Naive thymus-derived CD4-positive, alpha-beta T cell (primary cell): ENCODE results near the gene APC. TPM values are rescaled to one million over a fixed set of nuclear protein-coding genes. Genes with fewer than 3 reads are reported as not detected.
A peak's percentile ranks its signal among the peaks of the same experiment; 100 is the strongest.

Experiments used
- ATAC-seq: fragments of 150-1000 bp; cut with Tn5 transposase; 2 replicates; pipeline ENCODE4 v1.10.0; 2021; ENCODE audit warnings: mild to moderate bottlenecking, moderate library complexity
- CTCF ChIA-PET: fragments of 350-600 bp; sonication (Branson Sonifier 250); formaldehyde crosslinking; loops from one replicate; lab custom pipeline; 2021; ENCODE audit warnings: antibody characterized with exemption; lab: Charles Lee
- POLR2A ChIA-PET: fragments of 350-600 bp; sonication (Branson Sonifier 250); formaldehyde crosslinking; loops from one replicate; lab custom pipeline; 2021; ENCODE audit warnings: antibody characterized with exemption, inconsistent platforms; lab: Charles Lee
- DNase-seq, 9 donors: peaks; one replicate each; pipeline versions ENCODE4 v3.0.0 to v3.0.0-alpha.2; 2020 to 2022; ENCODE audit warnings: mixed read lengths in 1 of 9
- H3K27ac ChIP-seq: one replicate; pipeline ENCODE4 v1.7.0; 2013; ENCODE audit warnings: mild to moderate bottlenecking, low read depth, low read length, moderate library complexity
- H3K27me3 ChIP-seq, 2 donors: one replicate each; pipeline ENCODE4 v1.7.0; 2013; ENCODE audit warnings: low read length in 2 of 2, mild to moderate bottlenecking in 2 of 2, moderate library complexity in 2 of 2; ENCODE audit not compliant: control insufficient read depth in 2 of 2, insufficient read depth in 2 of 2
- H3K36me3 ChIP-seq, 3 experiments: 1 replicate in 2 of 3; 2 replicates in 1 of 3; pipeline ENCODE4 v1.7.0; 2013; ENCODE audit warnings: low read length in 3 of 3, mild to moderate bottlenecking in 3 of 3, moderate library complexity in 1 of 3; ENCODE audit not compliant: insufficient read depth in 3 of 3, control insufficient read depth in 2 of 3
- H3K4me1 ChIP-seq, 2 donors: one replicate each; pipeline ENCODE4 v1.7.0; 2013; ENCODE audit warnings: low read length in 2 of 2, mild to moderate bottlenecking in 2 of 2, moderate library complexity in 1 of 2; ENCODE audit not compliant: control insufficient read depth in 2 of 2, insufficient read depth in 2 of 2
- H3K4me3 ChIP-seq: 2 replicates; pipeline ENCODE4 v1.7.0; 2013; ENCODE audit warnings: mild to moderate bottlenecking, low read length
- H3K9me3 ChIP-seq, 3 experiments: 1 replicate in 2 of 3; 2 replicates in 1 of 3; pipeline ENCODE4 v1.7.0; 2013; ENCODE audit warnings: low read length in 3 of 3; ENCODE audit not compliant: control insufficient read depth in 2 of 3
- H3K27ac Mint-ChIP-seq, 9 donors: one replicate each; pipeline ENCODE4 v1.8.0; 2020 to 2022; ENCODE audit warnings: mixed read lengths in 9 of 9, mild to moderate bottlenecking in 8 of 9, moderate library complexity in 5 of 9, inconsistent platforms in 2 of 9
- H3K27me3 Mint-ChIP-seq, 5 donors: one replicate each; pipeline ENCODE4 v1.8.0; 2021 to 2022; ENCODE audit warnings: mixed read lengths in 5 of 5, mild to moderate bottlenecking in 1 of 5
- H3K36me3 Mint-ChIP-seq, 5 donors: one replicate each; pipeline ENCODE4 v1.8.0; 2020 to 2022; ENCODE audit warnings: mixed read lengths in 5 of 5, mild to moderate bottlenecking in 3 of 5, inconsistent platforms in 1 of 5
- H3K4me1 Mint-ChIP-seq, 7 donors: one replicate each; pipeline ENCODE4 v1.8.0; 2020 to 2022; ENCODE audit warnings: mixed read lengths in 7 of 7, mild to moderate bottlenecking in 3 of 7, inconsistent platforms in 1 of 7
- H3K4me3 Mint-ChIP-seq, 10 donors: one replicate each; pipeline ENCODE4 v1.8.0; 2020 to 2022; ENCODE audit warnings: mild to moderate bottlenecking in 10 of 10, mixed read lengths in 10 of 10, moderate library complexity in 6 of 10, inconsistent platforms in 2 of 10
- H3K9me3 Mint-ChIP-seq, 11 donors: one replicate each; pipeline ENCODE4 v1.8.0; 2020 to 2022; ENCODE audit warnings: mixed read lengths in 11 of 11, mild to moderate bottlenecking in 4 of 11, inconsistent platforms in 1 of 11, moderate library complexity in 1 of 11
- intact Hi-C, 2 donors: fragments of 100-400 bp; cut with micrococcal nuclease; formaldehyde crosslinking; loops; one replicate each; pipeline ENCODE4 v1.15.1; 2023
- polyA plus RNA-seq, 2 donors: library from polyadenylated mRNA; unstranded; fragments of 300-500 nt; fragmentation: Illumina TruSeq; gene quantifications; one replicate each; pipeline ENCODE4 v1.2.3, GENCODE V29; 2021
- total RNA-seq, 6 experiments: library from RNA in 5 of 6; stranded (reverse) in 5 of 6; gene quantifications; 1 replicate in 5 of 6; 2 replicates in 1 of 6; pipeline ENCODE4 v1.2.3 and lab custom pipeline; 2021 to 2026

The APC gene
- total and polyA plus RNA-seq, 7 experiments from 2014 or later, result 18.8 to 53.2 (median 34.5) TPM

- Histone ChIP-seq H3K36me3 (peaks cover 0 to 8% (median 0%) of the 10 kb centered on the region in 3 experiments), H3K4me3 (no peak overlapping the region), H3K9me3 (no peaks in the 10 kb centered on the region), H3K27ac (no peak overlapping the region), H3K27me3 (no peaks in the 10 kb centered on the region), H3K4me1 (peaks cover 16 to 18% of the 10 kb centered on the region in 2 donors)
- peaks cover 0 to 3% (median 0%) of the 10 kb centered on the region in 5 donors for H3K36me3 Mint-ChIP-seq
- H3K4me1 Mint-ChIP-seq, result peaks cover 23 to 29% (median 27%) of the 10 kb centered on the region in 7 donors
- CTCF ChIA-PET, result no interaction called here
- POLR2A ChIA-PET, result no interaction called here
- no peak for DNase-seq
- no peak for ATAC-seq
- H3K4me3 Mint-ChIP-seq, result no peak overlapping the region
- peaks cover 0 to 6% (median 0%) of the 10 kb centered on the region in 11 donors for H3K9me3 Mint-ChIP-seq
- peak overlapping the region in 1 of 9 donors; percentile 54 for H3K27ac Mint-ChIP-seq
- intact Hi-C loops, result loop anchor here in 1 of 2 donors (10.0 kb wide), 2 partner anchors 591 to 1189 kb away; partner anchors contain the start of gene STARD4
- peaks cover 0 to 23% (median 13%) of the 10 kb centered on the region in 5 donors for H3K27me3 Mint-ChIP-seq
Observed at GRCh38 chr5:112703866-112704820, 33.5 kb upstream of the APC start.

- peaks cover 0 to 8% (median 0%) of the 10 kb centered on the region in 5 donors for H3K27me3 Mint-ChIP-seq
- H3K27ac Mint-ChIP-seq, result peak overlapping the region; percentile 88 to 96 (median 92)
- H3K4me1 Mint-ChIP-seq, result peaks cover 42 to 52% (median 48%) of the 10 kb centered on the region in 7 donors
- H3K36me3 Mint-ChIP-seq, result peaks cover 0 to 7% (median 0%) of the 10 kb centered on the region in 5 donors
- ChIA-PET CTCF (no interaction called here), POLR2A (interaction anchor here (1.6 kb wide), 1 partner anchor 274 kb away, joined by 4 read pairs; no protein-coding TSS in a partner anchor)
- Histone ChIP-seq H3K9me3 (no peaks in the 10 kb centered on the region), H3K36me3 (peaks cover 0 to 8% (median 0%) of the 10 kb centered on the region in 3 experiments), H3K27ac (peak overlapping the region; percentile 82), H3K4me1 (peaks cover 29 to 40% of the 10 kb centered on the region in 2 donors), H3K4me3 (peak overlapping the region; percentile 92), H3K27me3 (no peaks in the 10 kb centered on the region)
- intact Hi-C loops, result loop anchor here (1.0 to 10.0 kb wide), 20 partner anchors 31 to 1969 kb away; partner anchors contain the start of genes APC (in 2 of the 2), DCP2 (in 2 of the 2), REEP5 (in 2 of the 2) and SRP19 (in 2 of the 2)
- ATAC-seq (no peak), DNase-seq (no peak)
- H3K9me3 Mint-ChIP-seq, result peaks cover 0 to 6% (median 0%) of the 10 kb centered on the region in 11 donors
- H3K4me3 Mint-ChIP-seq, result peak overlapping the region; percentile 79 to 98 (median 94)
Observed at GRCh38 chr5:112706446-112707016, 31.2 kb upstream of the APC start.

- peak overlapping the region; percentile 79 to 98 (median 94) for H3K4me3 Mint-ChIP-seq
- no peaks in the 10 kb centered on the region for H3K27me3 ChIP-seq
- peaks cover 0 to 7% (median 0%) of the 10 kb centered on the region in 5 donors for H3K36me3 Mint-ChIP-seq
- ATAC-seq, result peak; percentile 96
- peaks cover 0 to 8% (median 0%) of the 10 kb centered on the region in 3 experiments for H3K36me3 ChIP-seq
- POLR2A ChIA-PET, result interaction anchor here (0.6 to 1.6 kb wide), 7 partner anchors 8 to 547 kb away, joined by 3 to 4 read pairs (median 3); partner anchors contain the start of genes DCP2 and SRP19
- H3K27ac ChIP-seq, result peak overlapping the region; percentile 82
- DNase-seq, result peak; percentile 83 to 98 (median 97)
- peak overlapping the region; percentile 92 for H3K4me3 ChIP-seq
- CTCF ChIA-PET, result no interaction called here
- no peaks in the 10 kb centered on the region for H3K9me3 ChIP-seq
- peaks cover 0 to 6% (median 0%) of the 10 kb centered on the region in 11 donors for H3K9me3 Mint-ChIP-seq
- peak overlapping the region; percentile 88 to 96 (median 92) for H3K27ac Mint-ChIP-seq
- peaks cover 29 to 47% of the 10 kb centered on the region in 2 donors for H3K4me1 ChIP-seq
- intact Hi-C loops, result loop anchor here (1.0 to 10.0 kb wide), 20 partner anchors 30 to 1970 kb away; partner anchors contain the start of genes APC (in 2 of the 2), DCP2 (in 2 of the 2), REEP5 (in 2 of the 2) and SRP19 (in 2 of the 2)
- H3K4me1 Mint-ChIP-seq, result peaks cover 50 to 62% (median 57%) of the 10 kb centered on the region in 7 donors
- peaks cover 0 to 8% (median 0%) of the 10 kb centered on the region in 5 donors for H3K27me3 Mint-ChIP-seq
Observed at GRCh38 chr5:112707187-112708102, 30.2 kb upstream of the APC start.

GRCh38 chr5:112708103-112708622 lies 29.5 kb upstream of the APC start:
- Histone ChIP-seq H3K4me3 (peak overlapping the region; percentile 92), H3K4me1 (peaks cover 29 to 47% of the 10 kb centered on the region in 2 donors), H3K9me3 (no peaks in the 10 kb centered on the region), H3K36me3 (peaks cover 0 to 8% (median 0%) of the 10 kb centered on the region in 3 experiments), H3K27me3 (no peaks in the 10 kb centered on the region), H3K27ac (peak overlapping the region; percentile 82)
- POLR2A ChIA-PET, result interaction anchor here (0.6 to 1.6 kb wide), 6 partner anchors 9 to 547 kb away, joined by 3 to 4 read pairs (median 4); partner anchors contain the start of genes DCP2 and SRP19
- ATAC-seq, result no peak
- H3K27ac Mint-ChIP-seq, result peak overlapping the region; percentile 88 to 96 (median 92)
- CTCF ChIA-PET, result interaction anchor here (0.6 kb wide), 1 partner anchor 55 kb away, joined by 3 read pairs; no protein-coding TSS in a partner anchor
- H3K27me3 Mint-ChIP-seq, result peaks cover 0 to 6% (median 0%) of the 10 kb centered on the region in 5 donors
- peaks cover 0 to 6% (median 0%) of the 10 kb centered on the region in 11 donors for H3K9me3 Mint-ChIP-seq
- DNase-seq, result peak in 1 of 9 donors; percentile 3
- peaks cover 54 to 69% (median 62%) of the 10 kb centered on the region in 7 donors for H3K4me1 Mint-ChIP-seq
- intact Hi-C loops, result loop anchor here (5.0 to 10.0 kb wide), 7 partner anchors 49 to 1971 kb away; partner anchors contain the start of genes STARD4 (in 2 of the 2), SLC25A46 (in 1 of the 2) and YTHDC2 (in 1 of the 2)
- peak overlapping the region; percentile 79 to 98 (median 94) for H3K4me3 Mint-ChIP-seq
- peaks cover 0 to 10% (median under 1%) of the 10 kb centered on the region in 5 donors for H3K36me3 Mint-ChIP-seq

- Mint-ChIP-seq H3K4me3 (peak overlapping the region; percentile 24 to 98 (median 94)), H3K9me3 (peaks cover 0 to 6% (median 0%) of the 10 kb centered on the region in 11 donors), H3K36me3 (peaks cover 0 to 10% (median 3%) of the 10 kb centered on the region in 5 donors), H3K27me3 (no peaks in the 10 kb centered on the region), H3K27ac (peak overlapping the region in 6 of 9 donors; percentile 22 to 96 (median 78)), H3K4me1 (peaks cover 54 to 80% (median 70%) of the 10 kb centered on the region in 7 donors)
- Histone ChIP-seq H3K9me3 (no peaks in the 10 kb centered on the region), H3K36me3 (peaks cover 0 to 8% (median 0%) of the 10 kb centered on the region in 3 experiments), H3K27me3 (no peaks in the 10 kb centered on the region), H3K27ac (peak overlapping the region; percentile 16), H3K4me3 (no peak overlapping the region), H3K4me1 (peaks cover 29 to 47% of the 10 kb centered on the region in 2 donors)
- ATAC-seq (no peak), DNase-seq (no peak)
- intact Hi-C loops, result loop anchor here (5.0 to 10.0 kb wide), 7 partner anchors 48 to 1972 kb away; partner anchors contain the start of genes STARD4 (in 2 of the 2), SLC25A46 (in 1 of the 2) and YTHDC2 (in 1 of the 2)
- POLR2A ChIA-PET, result interaction anchor here (1.0 kb wide), 1 partner anchor 11 kb away, joined by 3 read pairs; no protein-coding TSS in a partner anchor
- CTCF ChIA-PET, result interaction anchor here (0.8 kb wide), 1 partner anchor 15 kb away, joined by 4 read pairs; no protein-coding TSS in a partner anchor
Observed at GRCh38 chr5:112709416-112709815, 28.3 kb upstream of the APC start.
